Measurements from ENCODE around the gene HES2. TPM values are rescaled to one million over a fixed set of nuclear protein-coding genes. Genes with fewer than 3 reads are reported as not detected.

Gene HES2
- total and polyA plus RNA-seq, 9 of the 15 experiments (the other 6 are each of a cell fraction or from before 2014, with no cell fraction given) = 0.05 to 0.18 (median 0.07) TPM; not detected in 4

DNA sequence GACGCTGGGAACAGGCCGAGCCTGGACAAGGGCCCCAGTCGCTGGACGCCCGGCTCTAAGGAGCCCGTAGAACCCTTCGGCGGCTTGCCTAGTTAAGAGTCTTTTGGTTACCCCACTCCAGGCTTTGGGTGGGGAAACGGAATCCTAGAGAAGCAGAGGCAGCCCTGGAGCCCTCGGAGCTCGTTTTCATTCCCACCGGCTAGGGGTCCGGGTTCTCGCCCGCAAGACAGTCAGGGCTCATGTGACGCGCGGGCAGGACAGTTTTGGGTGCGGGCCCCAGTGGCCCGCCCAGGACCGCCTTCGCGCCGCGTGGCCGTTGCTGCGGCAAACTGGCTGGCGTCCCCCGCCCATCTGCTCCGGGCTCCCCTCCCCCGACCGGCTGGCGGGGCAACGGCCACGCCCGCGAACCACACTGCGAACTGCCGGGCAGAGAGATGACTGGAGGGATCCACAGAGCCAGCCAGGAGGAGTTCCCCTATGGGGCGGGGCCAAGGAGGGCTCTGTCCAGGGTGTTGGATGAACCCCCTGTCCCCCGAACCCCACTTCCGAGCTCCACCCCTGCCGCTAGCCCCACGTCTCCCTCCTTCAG lies 829 bp upstream of the HES2 start (continued):
- peak in 1 of 2 experiments; percentile 16; a peak in 1 of 4 replicates for TF ChIP-seq UBTF (IDR thresholded peaks at IDR 0.05; ENCODE audit: borderline replicate concordance in 1 of 2, low read depth in 2 of 2, low read length in 2 of 2)
- TF ChIP-seq SAFB (IDR thresholded peaks at IDR 0.05; ENCODE audit: borderline replicate concordance, low read depth, low read length) = peak; percentile 28; the same call in 1 of the 2 replicates
- peak in 1 of 2 experiments; percentile 52; a peak in 1 of 4 replicates for TF ChIP-seq MNT (conservative IDR thresholded peaks at IDR 0.05)
- 0 out of 2 replicates have a peak, but pooled peaks have one; percentile 6 for TF ChIP-seq EGR1 (conservative IDR thresholded peaks at IDR 0.05)
- TF ChIP-seq, protein P1, sequence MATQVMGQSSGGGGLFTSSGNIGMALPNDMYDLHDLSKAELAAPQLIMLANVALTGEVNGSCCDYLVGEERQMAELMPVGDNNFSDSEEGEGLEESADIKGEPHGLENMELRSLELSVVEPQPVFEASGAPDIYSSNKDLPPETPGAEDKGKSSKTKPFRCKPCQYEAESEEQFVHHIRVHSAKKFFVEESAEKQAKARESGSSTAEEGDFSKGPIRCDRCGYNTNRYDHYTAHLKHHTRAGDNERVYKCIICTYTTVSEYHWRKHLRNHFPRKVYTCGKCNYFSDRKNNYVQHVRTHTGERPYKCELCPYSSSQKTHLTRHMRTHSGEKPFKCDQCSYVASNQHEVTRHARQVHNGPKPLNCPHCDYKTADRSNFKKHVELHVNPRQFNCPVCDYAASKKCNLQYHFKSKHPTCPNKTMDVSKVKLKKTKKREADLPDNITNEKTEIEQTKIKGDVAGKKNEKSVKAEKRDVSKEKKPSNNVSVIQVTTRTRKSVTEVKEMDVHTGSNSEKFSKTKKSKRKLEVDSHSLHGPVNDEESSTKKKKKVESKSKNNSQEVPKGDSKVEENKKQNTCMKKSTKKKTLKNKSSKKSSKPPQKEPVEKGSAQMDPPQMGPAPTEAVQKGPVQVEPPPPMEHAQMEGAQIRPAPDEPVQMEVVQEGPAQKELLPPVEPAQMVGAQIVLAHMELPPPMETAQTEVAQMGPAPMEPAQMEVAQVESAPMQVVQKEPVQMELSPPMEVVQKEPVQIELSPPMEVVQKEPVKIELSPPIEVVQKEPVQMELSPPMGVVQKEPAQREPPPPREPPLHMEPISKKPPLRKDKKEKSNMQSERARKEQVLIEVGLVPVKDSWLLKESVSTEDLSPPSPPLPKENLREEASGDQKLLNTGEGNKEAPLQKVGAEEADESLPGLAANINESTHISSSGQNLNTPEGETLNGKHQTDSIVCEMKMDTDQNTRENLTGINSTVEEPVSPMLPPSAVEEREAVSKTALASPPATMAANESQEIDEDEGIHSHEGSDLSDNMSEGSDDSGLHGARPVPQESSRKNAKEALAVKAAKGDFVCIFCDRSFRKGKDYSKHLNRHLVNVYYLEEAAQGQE (IDR thresholded peaks at IDR 0.05; ENCODE audit: borderline replicate concordance) = peak; percentile 68
- TF ChIP-seq, protein P1 (CRISPR knock-in tag; IDR thresholded peaks at IDR 0.05; ENCODE audit: low read depth) = peak; percentile 78; the same call in 1 of the 2 replicates
- peak in 1 of 2 experiments; percentile 65; a peak in 2 of 4 replicates for TF ChIP-seq MAZ (CRISPR knock-in tag; conservative IDR thresholded peaks at IDR 0.05 in 1 of 2, IDR thresholded peaks at IDR 0.05 in 1 of 2)
- peak in 1 of 2 experiments; percentile 86 for TF ChIP-seq E2F6 (IDR thresholded peaks at IDR 0.05; ENCODE audit: borderline replicate concordance in 1 of 2, extremely low read depth in 1 of 2, insufficient read depth in 1 of 2, insufficient read length in 1 of 2, low read depth in 1 of 2, low read length in 1 of 2, poor library complexity in 1 of 2, severe bottlenecking in 1 of 2)
- TF ChIP-seq KDM2B (CRISPR knock-in tag; IDR thresholded peaks at IDR 0.05) = peak; percentile 68; the same call in 1 of the 2 replicates
- TF ChIP-seq, protein P2, sequence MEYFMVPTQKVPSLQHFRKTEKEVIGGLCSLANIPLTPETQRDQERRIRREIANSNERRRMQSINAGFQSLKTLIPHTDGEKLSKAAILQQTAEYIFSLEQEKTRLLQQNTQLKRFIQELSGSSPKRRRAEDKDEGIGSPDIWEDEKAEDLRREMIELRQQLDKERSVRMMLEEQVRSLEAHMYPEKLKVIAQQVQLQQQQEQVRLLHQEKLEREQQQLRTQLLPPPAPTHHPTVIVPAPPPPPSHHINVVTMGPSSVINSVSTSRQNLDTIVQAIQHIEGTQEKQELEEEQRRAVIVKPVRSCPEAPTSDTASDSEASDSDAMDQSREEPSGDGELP (CRISPR knock-in tag; IDR thresholded peaks at IDR 0.05; ENCODE audit: borderline replicate concordance) = peak; percentile 51; the same call in 1 of the 2 replicates

Measured in K562 (cell line).